H1 (cell line): ENCODE measurements around the gene RBP3. TPM values are rescaled to one million over a fixed set of nuclear protein-coding genes. Genes with fewer than 3 reads are reported as not detected.

Source experiments
- CTCF ChIA-PET: fragments of 300-600 bp; sonication (Branson Sonifier 250); formaldehyde crosslinking; loops from one replicate; lab custom pipeline; 2021; ENCODE audit not compliant: partially characterized antibody; lab: Charles Lee
- POLR2A ChIA-PET: fragments of 300-600 bp; sonication (Branson Sonifier 250); formaldehyde crosslinking; loops from one replicate; lab custom pipeline; 2021; ENCODE audit warnings: inconsistent platforms; ENCODE audit not compliant: partially characterized antibody; lab: Charles Lee
- DNase-seq, 2 experiments: peaks; one replicate each; pipeline versions ENCODE4 v3.0.0 to v3.0.0-alpha.2; 2010 to 2022; ENCODE audit warnings: low spot score in 2 of 2, low read depth in 1 of 2, mixed read lengths in 1 of 2
- FAIRE-seq: peaks from 2 replicates; lab custom pipeline; 2011; peaks lifted over from hg19 to GRCh38; lab: Jason Lieb, UNC
- H2AFZ ChIP-seq: 2 replicates; pipeline ENCODE4 v1.8.1; 2012; ENCODE audit warnings: low read length, inconsistent platforms
- H2AK5ac ChIP-seq: 2 replicates; pipeline ENCODE4 v1.6.1; 2013; ENCODE audit warnings: low read depth, low read length
- H2BK120ac ChIP-seq: replicated peaks from 2 replicates; pipeline ENCODE3; 2013; ENCODE audit warnings: low read depth, low read length, inconsistent platforms
- H2BK12ac ChIP-seq: 2 replicates; pipeline ENCODE4 v1.6.1; 2013; ENCODE audit warnings: low read depth, low read length
- H2BK15ac ChIP-seq: 2 replicates; pipeline ENCODE4 v1.6.1; 2013; ENCODE audit warnings: low read length
- H2BK20ac ChIP-seq: 2 replicates; pipeline ENCODE4 v1.6.1; 2013; ENCODE audit warnings: low read length
- H2BK5ac ChIP-seq: 2 replicates; pipeline ENCODE4 v1.6.1; 2013; ENCODE audit warnings: low read depth, low read length
- H3K14ac ChIP-seq: 2 replicates; pipeline ENCODE4 v1.6.1; 2013; ENCODE audit warnings: inconsistent platforms; ENCODE audit not compliant: insufficient read length
- H3K18ac ChIP-seq: 2 replicates; pipeline ENCODE4 v1.6.1; 2013; ENCODE audit warnings: low read length; ENCODE audit errors: extremely low read depth
- H3K23ac ChIP-seq: 2 replicates; pipeline ENCODE4 v1.6.1; 2013; ENCODE audit warnings: inconsistent platforms; ENCODE audit not compliant: insufficient read length
- H3K23me2 ChIP-seq: 2 replicates; pipeline ENCODE4 v1.6.1; 2013; ENCODE audit warnings: low read depth, low read length
- H3K27ac ChIP-seq: 2 replicates; pipeline ENCODE4 v1.6.1; 2011; ENCODE audit warnings: low read depth, low read length, inconsistent platforms
- H3K27me3 ChIP-seq, 4 experiments: replicated peaks in 1 of 4; 1 replicate in 1 of 4; 2 replicates in 3 of 4; pipeline versions ENCODE4 v1.6.1 to v1.8.1; 2011 to 2013; ENCODE audit warnings: low read length in 3 of 4, mild to moderate bottlenecking in 3 of 4, inconsistent platforms in 2 of 4, mixed read lengths in 2 of 4, moderate library complexity in 1 of 4; ENCODE audit not compliant: control insufficient read depth in 3 of 4, insufficient read depth in 3 of 4; ENCODE audit errors: extremely low read depth in 1 of 4
- H3K36me3 ChIP-seq, 4 experiments: 2 replicates each; pipeline versions ENCODE4 v1.6.1 to v1.8.1; 2011 to 2013; ENCODE audit warnings: mild to moderate bottlenecking in 4 of 4, low read length in 3 of 4, moderate library complexity in 2 of 4, control low read depth in 1 of 4, inconsistent platforms in 1 of 4; ENCODE audit not compliant: insufficient read depth in 4 of 4, control insufficient read depth in 2 of 4
- H3K4ac ChIP-seq: replicated peaks from 2 replicates; pipeline ENCODE3; 2013; ENCODE audit warnings: low read length, low read depth, mixed read lengths, inconsistent platforms; ENCODE audit not compliant: insufficient read length
- H3K4me1 ChIP-seq, 4 experiments: replicated peaks in 1 of 4; 1 replicate in 1 of 4; 2 replicates in 3 of 4; pipeline versions ENCODE4 v1.6.1 to v1.8.1; 2011 to 2013; ENCODE audit warnings: low read length in 3 of 4, inconsistent platforms in 2 of 4, mixed read lengths in 1 of 4; ENCODE audit not compliant: insufficient read depth in 4 of 4, control insufficient read depth in 3 of 4
- H3K4me2 ChIP-seq, 2 experiments: 2 replicates each; pipeline versions ENCODE4 v1.6.1 to v1.8.1; 2011 to 2013; ENCODE audit warnings: low read depth in 2 of 2, low read length in 2 of 2, control low read depth in 1 of 2, inconsistent platforms in 1 of 2, mild to moderate bottlenecking in 1 of 2; ENCODE audit not compliant: insufficient read depth in 1 of 2
- H3K4me3 ChIP-seq, 4 experiments: fragments of 200-600, 300-600 bp in 1 of 4; sonication (generic), shearing (Covaris generic), sonication (Bioruptor Twin) in 1 of 4; 2 replicates each; pipeline versions ENCODE4 v1.5.1 to v1.8.1; 2011 to 2016; ENCODE audit warnings: low read length in 4 of 4, low read depth in 3 of 4, control low read depth in 2 of 4, inconsistent platforms in 2 of 4, mild to moderate bottlenecking in 2 of 4, mixed read lengths in 1 of 4, moderate library complexity in 1 of 4; ENCODE audit not compliant: insufficient read depth in 2 of 4; ENCODE audit errors: extremely low read depth in 1 of 4
- H3K56ac ChIP-seq: replicated peaks from 2 replicates; pipeline ENCODE3; 2013; ENCODE audit warnings: low read depth, mild to moderate bottlenecking, mixed read lengths, low read length, inconsistent platforms; ENCODE audit not compliant: insufficient read length
- H3K79me1 ChIP-seq: 2 replicates; pipeline ENCODE4 v1.6.1; 2013; ENCODE audit warnings: low read depth, low read length, control low read depth
- H3K79me2 ChIP-seq, 2 experiments: 2 replicates each; pipeline versions ENCODE4 v1.6.1 to v1.8.1; 2012 to 2013; ENCODE audit warnings: low read length in 2 of 2, mild to moderate bottlenecking in 2 of 2, inconsistent platforms in 1 of 2; ENCODE audit not compliant: insufficient read depth in 2 of 2, control insufficient read depth in 1 of 2
- H3K9ac ChIP-seq, 4 experiments: replicated peaks in 1 of 4; 1 replicate in 1 of 4; 2 replicates in 3 of 4; pipeline versions ENCODE4 v1.6.1 to v1.8.1; 2011 to 2013; ENCODE audit warnings: low read depth in 3 of 4, low read length in 3 of 4, control low read depth in 2 of 4, mild to moderate bottlenecking in 2 of 4, moderate library complexity in 2 of 4, inconsistent platforms in 1 of 4; ENCODE audit errors: extremely low read depth in 1 of 4
- H3K9me3 ChIP-seq, 2 experiments: 2 replicates each; pipeline versions ENCODE4 v1.6.1 to v1.8.1; 2012 to 2013; ENCODE audit warnings: mild to moderate bottlenecking in 2 of 2, moderate library complexity in 2 of 2, control low read depth in 1 of 2, inconsistent platforms in 1 of 2, low read depth in 1 of 2, low read length in 1 of 2, mixed read lengths in 1 of 2; ENCODE audit not compliant: insufficient read depth in 2 of 2
- H4K20me1 ChIP-seq, 2 experiments: replicated peaks in 1 of 2; 2 replicates each; pipeline versions ENCODE3 to v1.8.1; 2011 to 2013; ENCODE audit warnings: inconsistent platforms in 2 of 2, low read length in 2 of 2, mild to moderate bottlenecking in 1 of 2; ENCODE audit not compliant: insufficient read depth in 2 of 2, control insufficient read depth in 1 of 2
- H4K5ac ChIP-seq: 2 replicates; pipeline ENCODE4 v1.6.1; 2013; ENCODE audit warnings: low read length, low read depth, mixed read lengths, inconsistent platforms; ENCODE audit not compliant: insufficient read length
- H4K8ac ChIP-seq: 2 replicates; pipeline ENCODE4 v1.8.0; 2013; ENCODE audit warnings: mild to moderate bottlenecking, moderate library complexity, low read length, inconsistent platforms; ENCODE audit not compliant: insufficient read depth; ENCODE audit errors: extremely low read depth
- H4K91ac ChIP-seq: replicated peaks from 2 replicates; pipeline ENCODE3; 2013; ENCODE audit warnings: low read length, mixed read lengths, inconsistent platforms; ENCODE audit not compliant: insufficient read length
- POU5F1 ChIP-seq: IDR thresholded peaks from 2 replicates; pipeline ENCODE4 v1.6.1; 2011; ENCODE audit warnings: low read depth, mild to moderate bottlenecking, low read length, moderate library complexity
- WGBS, 2 experiments: shearing (Covaris generic) in 1 of 2; methylation state at CpG; one replicate each; pipeline versions ENCODE4 v1.1.6 to v1.1.7; 2013 to 2015; ENCODE audit warnings: low lambda C conversion rate in 2 of 2, mixed read lengths in 2 of 2, inconsistent platforms in 1 of 2, low coverage in 1 of 2, missing lambda C conversion rate in 1 of 2; ENCODE audit not compliant: insufficient replicate concordance in 2 of 2, insufficient coverage in 1 of 2, insufficient read length in 1 of 2; ENCODE audit errors: extremely low coverage in 1 of 2, missing lambda C conversion rate in 1 of 2; 5-methylcytosine and 5-hydroxymethylcytosine counted together
- polyA plus RNA-seq, 7 experiments: library from polyadenylated mRNA; depleted of rRNA in 3 of 7; stranded (reverse) in 5 of 7; unstranded in 2 of 7; fragments of >200 nt in 5 of 7; fragments of 200-250 nt in 2 of 7; gene quantifications; 1 replicate in 5 of 7; 2 replicates in 1 of 7; 4 replicates in 1 of 7; pipeline versions ENCODE4 v1.2.1 to v1.2.3, GENCODE V29; 2011 to 2013; ENCODE audit warnings: missing spikeins in 2 of 7, mixed read lengths in 2 of 7
- total RNA-seq: library from RNA; stranded (reverse); fragmentation: NEBNext Ultra II Directional; extraction: Animal tissue kit (Norgen Biotek cat#: 25700); gene quantifications from 2 replicates; pipeline ENCODE4 v1.2.1, GENCODE V29; 2021

Gene RBP3
- total and polyA plus RNA-seq, 2 of the 8 experiments (the other 6 are each of a cell fraction or from before 2014, with no cell fraction given), result not detected

- H3K18ac ChIP-seq, result no peak overlapping the region
- no peak overlapping the region for H2BK120ac ChIP-seq
- no peaks in the 10 kb centered on the region; the same call in 1 of the 2 replicates for H3K79me1 ChIP-seq
- WGBS, 2 experiments, result 97% methylated on average over 7 of the region's 7 CpGs; no CpG with 5 or more reads in 1 of the 2 experiments
- no peak overlapping the region for H3K23ac ChIP-seq
- no peak overlapping the region for H2BK5ac ChIP-seq
- no peak for TF ChIP-seq POU5F1
- H2BK15ac ChIP-seq, result no peak overlapping the region
- no peak for FAIRE-seq
- H3K9ac ChIP-seq, result no peak overlapping the region
- peaks cover 0 to 8% (median 5%) of the 10 kb centered on the region in 4 experiments; a peak in 6 of 7 replicates for H3K4me1 ChIP-seq
- no peak overlapping the region for H2BK20ac ChIP-seq
- H2AK5ac ChIP-seq, result no peak overlapping the region
- ChIA-PET POLR2A (no interaction called here), CTCF (interaction anchor here (0.8 to 2.1 kb wide), 3 partner anchors 10 to 31 kb away, joined by 3 to 6 read pairs (median 4); no protein-coding TSS in a partner anchor)
- H3K27me3 ChIP-seq, result no peaks in the 10 kb centered on the region
- H4K91ac ChIP-seq, result no peak overlapping the region
- H2AFZ ChIP-seq, result no peak overlapping the region
- no peak overlapping the region for H3K4me3 ChIP-seq
- no peak overlapping the region for H3K56ac ChIP-seq
- H4K8ac ChIP-seq, result no peak overlapping the region
- H3K79me2 ChIP-seq, result no peaks in the 10 kb centered on the region
- H3K27ac ChIP-seq, result no peak overlapping the region
- no peak overlapping the region for H3K4ac ChIP-seq
- no peaks in the 10 kb centered on the region for H3K9me3 ChIP-seq
- DNase-seq, result peak in 1 of 2 experiments; percentile 20
- no peak overlapping the region for H2BK12ac ChIP-seq
- H3K4me2 ChIP-seq, result no peak overlapping the region
- no peak overlapping the region for H3K14ac ChIP-seq
- no peak overlapping the region for H4K5ac ChIP-seq
- H3K23me2 ChIP-seq, result no peaks in the 10 kb centered on the region
- H3K36me3 ChIP-seq, result no peaks in the 10 kb centered on the region
- H4K20me1 ChIP-seq, result peaks cover 0 to 1% of the 10 kb centered on the region in 2 experiments
Measured at GRCh38 chr10:47370878-47371277, 22.7 kb downstream of the RBP3 start.
